ES-I3 (cell line): ENCODE data around the gene ACTG1.

Experiments
- H3K36me3 ChIP-seq: 2 replicates; pipeline ENCODE4 v1.6.1; 2013; ENCODE audit warnings: mild to moderate bottlenecking, low read length, control low read depth, moderate library complexity; ENCODE audit not compliant: insufficient read depth
- H3K4me1 ChIP-seq: 2 replicates; pipeline ENCODE4 v1.6.1; 2013; ENCODE audit warnings: mild to moderate bottlenecking, control low read depth, low read length; ENCODE audit not compliant: insufficient read depth
- H3K9ac ChIP-seq: 2 replicates; pipeline ENCODE4 v1.6.1; 2013; ENCODE audit warnings: low read depth, mild to moderate bottlenecking, low read length, moderate library complexity
- H3K9me3 ChIP-seq: 2 replicates; pipeline ENCODE4 v1.6.1; 2013; ENCODE audit warnings: mild to moderate bottlenecking, low read length, moderate library complexity; ENCODE audit not compliant: control insufficient read depth, insufficient read depth

Gene ACTG1

DNA sequence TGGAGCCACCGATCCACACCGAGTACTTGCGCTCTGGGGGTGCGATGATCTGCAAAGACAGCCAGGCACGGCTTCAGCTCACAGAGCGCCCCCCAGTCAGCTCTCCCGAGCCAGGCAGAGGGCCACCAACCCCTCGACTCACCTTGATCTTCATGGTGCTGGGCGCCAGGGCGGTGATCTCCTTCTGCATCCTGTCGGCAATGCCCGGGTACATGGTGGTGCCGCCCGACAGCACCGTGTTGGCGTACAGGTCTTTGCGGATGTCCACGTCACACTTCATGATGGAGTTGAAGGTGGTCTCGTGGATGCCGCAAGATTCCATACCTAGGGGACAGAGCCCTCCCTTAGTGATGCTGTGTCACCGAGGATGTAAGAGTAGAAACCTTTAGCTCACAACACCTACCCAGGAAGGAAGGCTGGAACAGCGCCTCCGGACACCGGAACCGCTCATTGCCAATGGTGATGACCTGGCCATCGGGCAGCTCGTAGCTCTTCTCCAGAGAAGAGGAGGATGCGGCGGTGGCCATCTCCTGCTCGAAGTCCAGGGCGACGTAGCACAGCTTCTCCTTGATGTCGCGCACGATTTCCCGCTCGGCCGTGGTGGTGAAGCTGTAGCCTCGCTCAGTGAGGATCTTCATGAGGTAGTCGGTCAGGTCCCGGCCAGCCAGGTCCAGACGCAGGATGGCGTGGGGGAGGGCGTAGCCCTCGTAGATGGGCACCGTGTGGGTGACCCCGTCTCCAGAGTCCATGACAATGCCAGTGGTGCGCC, 1.6 kb downstream of the ACTG1 start:
- peaks cover 33% of the 10 kb centered on the region for H3K36me3 ChIP-seq
- H3K9ac ChIP-seq = peak overlapping the region; percentile 96
- no peaks in the 10 kb centered on the region for H3K4me1 ChIP-seq
- peaks cover 4% of the 10 kb centered on the region; the same call in 1 of the 2 replicates for H3K9me3 ChIP-seq

DNA sequence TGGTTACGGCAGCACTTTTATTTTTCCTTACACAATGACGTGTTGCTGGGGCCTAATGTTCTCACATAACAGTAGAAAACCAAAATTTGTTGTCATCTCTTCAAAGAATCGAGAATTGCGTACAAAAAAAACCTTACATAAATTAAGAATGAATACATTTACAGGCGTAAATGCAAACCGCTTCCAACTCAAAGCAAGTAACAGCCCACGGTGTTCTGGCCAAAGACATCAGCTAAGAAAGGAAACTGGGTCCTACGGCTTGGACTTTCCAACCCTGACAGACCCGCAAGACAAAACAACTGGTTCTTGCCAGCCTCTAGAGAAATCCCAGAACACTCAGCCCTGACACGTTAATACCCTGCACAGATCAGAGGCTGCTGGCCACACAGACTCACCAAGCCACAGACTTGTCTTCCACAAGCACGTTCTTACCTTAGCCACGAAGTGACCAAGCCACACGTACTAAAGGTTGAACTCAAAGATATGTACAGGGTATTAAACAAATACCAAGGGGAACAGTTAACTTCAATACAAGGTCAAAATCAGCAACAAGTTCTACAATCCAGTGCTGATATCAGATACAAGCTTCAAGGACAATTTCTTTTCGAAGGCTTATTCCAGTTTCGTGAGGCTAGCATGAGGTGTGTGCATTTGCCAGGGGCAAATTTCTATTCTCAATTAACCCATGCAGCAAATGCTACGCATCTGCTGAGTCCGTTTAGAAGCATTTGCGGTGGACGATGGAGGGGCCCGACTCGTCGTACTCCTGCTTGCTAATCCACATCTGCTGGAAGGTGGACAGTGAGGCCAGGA, 2.4 kb downstream of the ACTG1 start:
- no peaks in the 10 kb centered on the region for H3K4me1 ChIP-seq
- peaks cover 4% of the 10 kb centered on the region; the same call in 1 of the 2 replicates for H3K9me3 ChIP-seq
- peaks cover 33% of the 10 kb centered on the region for H3K36me3 ChIP-seq
- H3K9ac ChIP-seq = peak overlapping the region; percentile 96

DNA sequence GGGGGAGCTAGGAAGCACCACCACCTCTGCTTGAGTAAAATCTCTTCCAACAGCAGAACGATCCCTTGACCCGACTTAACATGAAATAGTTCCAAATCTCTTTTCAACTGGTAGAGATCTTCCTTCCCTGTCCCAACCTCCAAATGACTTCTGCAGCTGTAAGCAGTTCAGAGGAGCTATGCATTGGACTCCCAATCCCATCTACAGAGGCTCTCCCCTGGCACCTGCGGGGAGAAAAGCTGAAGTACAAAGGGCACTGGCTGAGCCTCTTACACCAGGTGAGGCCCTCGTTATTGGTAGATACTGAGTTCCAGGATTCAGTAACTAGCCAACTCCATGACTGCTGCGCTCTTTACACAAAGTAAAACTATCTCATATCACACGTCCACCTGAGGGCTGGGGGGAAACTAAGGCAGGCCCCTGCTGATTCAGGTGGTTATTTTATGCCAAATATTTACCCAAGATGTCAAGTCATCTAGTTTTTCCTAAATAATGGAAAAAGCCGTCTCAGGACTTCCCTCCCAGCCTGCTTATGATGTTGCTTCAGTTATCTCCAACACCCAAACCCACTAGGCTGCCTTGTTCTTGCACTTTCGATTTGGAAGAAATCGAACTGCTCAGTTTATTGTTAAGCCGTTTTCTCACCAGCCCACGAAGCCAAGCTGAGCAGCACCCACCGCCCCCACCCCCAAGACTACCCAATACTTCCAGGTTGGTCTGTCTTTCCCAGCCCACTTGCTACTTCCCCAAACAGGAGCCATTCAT, 3.2 kb downstream of the ACTG1 start:
- H3K9ac ChIP-seq = peak overlapping the region; percentile 96; the same call in 1 of the 2 replicates

DNA sequence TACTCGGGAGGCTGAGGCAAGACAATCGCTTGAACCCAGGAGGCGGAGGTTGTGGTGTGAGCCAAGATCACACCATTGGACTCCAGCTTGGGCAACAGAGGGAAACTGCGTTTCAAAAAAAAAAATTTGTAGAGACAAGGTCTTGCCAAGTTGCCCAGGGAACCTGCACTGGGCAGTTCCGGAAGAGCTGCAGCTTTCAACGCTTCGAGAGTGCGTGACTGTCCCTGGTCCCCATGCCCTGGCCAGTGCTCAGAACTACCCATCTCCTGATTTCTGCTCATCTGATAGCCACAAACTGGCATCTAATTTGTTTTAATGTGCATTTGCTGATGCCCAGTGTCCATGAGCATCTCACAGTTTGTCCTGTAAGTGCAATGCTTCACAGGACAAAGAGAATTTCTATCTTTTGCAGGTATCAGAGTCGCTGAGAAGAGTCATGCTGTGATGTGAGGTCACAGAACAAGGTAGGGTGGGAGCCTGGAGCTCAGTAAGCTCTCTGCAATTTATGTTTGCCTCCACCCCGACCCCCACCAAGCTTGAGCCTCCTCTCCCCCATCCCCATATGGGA, 3.9 kb downstream of the ACTG1 start:
- Histone ChIP-seq H3K9ac (no peak overlapping the region), H3K4me1 (no peaks in the 10 kb centered on the region), H3K9me3 (peaks cover 4% of the 10 kb centered on the region; the same call in 1 of the 2 replicates), H3K36me3 (peaks cover 33% of the 10 kb centered on the region)

More for the DNA sequence above, 3.2 kb downstream of the ACTG1 start:
- H3K9me3 ChIP-seq = peaks cover 4% of the 10 kb centered on the region; the same call in 1 of the 2 replicates
- peaks cover 33% of the 10 kb centered on the region for H3K36me3 ChIP-seq
- H3K4me1 ChIP-seq = no peaks in the 10 kb centered on the region

- H3K4me1 ChIP-seq = peaks cover 7% of the 10 kb centered on the region; the same call in 1 of the 2 replicates
- H3K9me3 ChIP-seq = no peaks in the 10 kb centered on the region
- H3K36me3 ChIP-seq = no peaks in the 10 kb centered on the region
- H3K9ac ChIP-seq = no peak overlapping the region
These were observed 9.0 kb downstream of the ACTG1 start for GRCh38 chr17:81503619-81504018.

DNA sequence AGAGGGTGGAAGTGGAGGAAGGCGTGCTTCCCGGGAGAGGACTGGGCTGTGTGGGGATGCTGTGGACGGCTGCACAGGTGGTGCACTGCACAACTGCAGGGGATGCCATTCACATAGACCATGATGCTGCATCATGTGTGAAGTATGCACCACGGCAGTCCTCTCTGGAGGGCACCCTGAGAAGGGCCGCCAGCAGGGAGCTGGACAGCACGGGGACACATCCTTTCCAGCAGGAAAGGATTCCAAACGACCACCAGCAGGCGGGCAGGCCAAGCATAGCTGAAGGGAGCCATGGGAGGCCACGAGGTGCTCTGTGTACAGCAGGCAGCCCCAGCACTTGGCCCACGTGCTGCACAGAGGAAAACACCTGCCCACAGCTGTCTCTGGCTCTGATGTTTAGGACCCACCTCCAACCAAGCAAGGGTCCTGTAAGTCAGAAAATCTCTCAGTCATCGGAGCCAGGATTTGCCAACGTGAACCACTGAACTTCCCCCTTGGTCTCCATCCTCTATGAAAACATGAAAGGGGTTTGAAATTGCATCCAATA, 10.1 kb downstream of the ACTG1 start:
- no peaks in the 10 kb centered on the region for H3K36me3 ChIP-seq
- H3K9ac ChIP-seq = no peak overlapping the region
- H3K4me1 ChIP-seq = peaks cover 7% of the 10 kb centered on the region; the same call in 1 of the 2 replicates
- H3K9me3 ChIP-seq = no peaks in the 10 kb centered on the region

- H3K4me1 ChIP-seq = peaks cover 7% of the 10 kb centered on the region; the same call in 1 of the 2 replicates
- H3K36me3 ChIP-seq = no peaks in the 10 kb centered on the region
- H3K9me3 ChIP-seq = no peaks in the 10 kb centered on the region
- no peak overlapping the region for H3K9ac ChIP-seq
These were observed 12.6 kb downstream of the ACTG1 start for GRCh38 chr17:81500047-81500446.

GRCh38 chr17:81499601-81499970, 13.0 kb downstream of the ACTG1 start:
- H3K9ac ChIP-seq = no peak overlapping the region
- peaks cover 7% of the 10 kb centered on the region; the same call in 1 of the 2 replicates for H3K4me1 ChIP-seq
- H3K36me3 ChIP-seq = no peaks in the 10 kb centered on the region
- H3K9me3 ChIP-seq = no peaks in the 10 kb centered on the region

DNA sequence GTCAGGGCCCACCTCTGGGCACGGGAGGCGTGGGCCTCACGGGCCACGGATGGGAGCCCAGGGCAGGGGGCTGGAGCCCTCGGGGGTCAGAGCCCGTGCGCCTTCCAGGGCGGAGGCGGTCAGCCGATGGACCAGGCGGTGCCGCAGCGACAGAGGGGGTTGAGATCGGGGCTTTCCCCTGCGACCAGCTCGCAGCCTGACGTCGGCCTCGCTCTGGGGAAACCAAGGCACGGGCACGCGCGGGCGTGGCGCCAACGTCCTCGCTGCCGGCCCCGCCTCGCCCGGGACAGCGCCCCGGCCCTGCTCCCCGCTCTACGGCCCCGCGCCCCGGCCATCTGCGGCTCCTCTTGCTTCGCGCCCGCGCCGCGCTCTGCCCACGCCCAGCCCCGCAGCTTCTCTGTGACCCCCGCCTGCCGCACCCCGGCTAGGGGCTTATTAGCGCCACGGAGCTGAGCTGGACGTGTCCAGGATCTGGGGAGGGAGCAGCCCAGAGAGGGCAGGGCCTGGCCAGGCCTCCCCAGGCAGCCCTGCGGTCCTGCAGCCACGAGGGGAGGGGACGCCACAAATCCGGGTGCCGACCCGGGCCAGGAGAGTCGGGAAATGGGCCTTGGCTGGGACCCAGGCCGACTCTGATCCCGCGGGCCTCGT, 13.5 kb downstream of the ACTG1 start:
- Histone ChIP-seq H3K9ac (no peak overlapping the region), H3K4me1 (peaks cover 7% of the 10 kb centered on the region; the same call in 1 of the 2 replicates), H3K36me3 (no peaks in the 10 kb centered on the region), H3K9me3 (no peaks in the 10 kb centered on the region)

DNA sequence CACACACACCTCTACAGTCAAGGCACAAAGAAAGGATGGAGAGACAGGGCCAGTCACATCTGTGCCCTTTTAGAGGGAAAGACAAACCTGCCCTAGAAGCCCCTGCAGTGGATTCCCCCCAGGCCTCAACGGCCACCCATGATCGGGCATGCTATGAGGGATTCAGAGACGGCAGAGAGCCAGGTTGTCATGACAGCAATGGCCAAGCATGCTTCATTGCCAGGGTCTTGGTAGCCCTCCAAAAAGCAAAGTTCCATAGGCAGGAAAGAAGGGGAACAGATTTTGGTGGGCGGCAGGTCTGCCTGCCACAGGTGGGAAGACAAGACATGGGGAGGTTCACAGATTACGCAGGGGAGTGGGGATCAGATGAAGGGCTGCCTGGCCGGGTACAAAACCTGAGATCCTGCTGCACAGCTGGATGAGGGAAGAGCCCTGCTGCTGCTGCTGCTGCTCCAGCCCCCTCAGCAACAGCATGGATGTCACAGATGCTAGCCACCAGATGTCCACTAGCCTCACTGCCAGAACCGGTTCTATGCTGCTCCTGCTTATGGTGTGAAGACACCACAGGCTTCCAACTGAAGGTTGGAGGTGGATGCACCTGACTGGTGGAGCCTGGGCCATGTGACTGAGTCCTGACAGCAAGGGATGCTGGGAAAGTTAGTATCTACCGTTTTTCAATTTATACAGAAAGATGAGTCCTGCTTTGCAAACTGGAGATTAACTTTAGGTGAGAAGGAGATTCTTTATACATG, 17.8 kb downstream of the ACTG1 start:
- no peaks in the 10 kb centered on the region for H3K9me3 ChIP-seq
- peaks cover 22% of the 10 kb centered on the region; the same call in 1 of the 2 replicates for H3K4me1 ChIP-seq
- no peaks in the 10 kb centered on the region for H3K36me3 ChIP-seq
- no peak overlapping the region for H3K9ac ChIP-seq

DNA sequence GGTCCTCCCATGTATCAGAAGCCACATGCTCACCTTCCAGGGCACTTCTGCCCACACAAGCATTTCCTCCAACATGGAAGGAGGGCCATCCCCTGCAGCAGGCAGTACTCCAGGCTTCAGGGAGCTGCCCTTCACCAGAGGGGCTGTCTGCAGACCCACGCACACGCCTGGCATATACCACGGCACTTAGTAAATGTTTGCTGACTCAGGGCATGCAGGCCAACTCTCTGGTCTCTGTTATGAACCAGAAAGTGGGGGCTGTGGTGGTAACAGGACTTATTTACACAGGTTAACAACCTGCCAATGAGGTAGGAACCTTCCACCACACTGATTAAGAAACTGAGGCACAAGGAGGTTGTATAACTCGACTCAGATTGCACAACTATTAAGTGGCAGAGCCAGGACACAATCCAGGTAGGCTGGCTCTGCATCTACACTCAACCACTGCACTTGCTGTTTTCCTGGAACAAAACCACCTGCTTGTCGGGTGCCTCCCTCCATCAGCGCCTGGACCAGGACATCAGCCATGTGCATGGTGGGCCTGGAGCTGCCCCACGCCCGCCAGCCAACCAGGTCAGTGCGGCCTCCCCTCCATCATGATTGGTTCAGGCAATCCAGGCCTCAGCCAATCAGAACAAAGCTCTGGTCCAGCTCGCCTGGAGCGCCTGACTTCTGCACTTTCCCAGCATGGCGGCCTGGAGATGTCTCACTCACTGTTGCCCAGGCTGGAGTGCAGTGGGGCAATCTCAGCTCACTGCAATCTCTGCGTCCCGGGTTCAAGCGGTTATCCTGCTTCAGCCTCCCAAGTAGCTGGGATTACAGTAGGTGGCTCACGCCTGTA, 19.2 kb downstream of the ACTG1 start:
- no peak overlapping the region for H3K9ac ChIP-seq
- no peaks in the 10 kb centered on the region for H3K9me3 ChIP-seq
- peaks cover 28% of the 10 kb centered on the region; the same call in 1 of the 2 replicates for H3K4me1 ChIP-seq
- H3K36me3 ChIP-seq = no peaks in the 10 kb centered on the region

GRCh38 chr17:81492706-81493105, 19.9 kb downstream of the ACTG1 start:
- Histone ChIP-seq H3K9me3 (no peaks in the 10 kb centered on the region), H3K9ac (no peak overlapping the region), H3K36me3 (no peaks in the 10 kb centered on the region), H3K4me1 (peaks cover 28% of the 10 kb centered on the region; the same call in 1 of the 2 replicates)
